Inflammatory macrophage (primary cell): Measurements from ENCODE around the gene ATE1.
"Not testable (repeated sequence)": the region's sequence is repeated elsewhere in the genome, so short reads cannot be mapped to it uniquely, and the experiment has no call there.

Experiments used
- DNase-seq, 2 donors: peaks; one replicate each; pipeline ENCODE4 v3.0.0-alpha.2; 2020 to 2022

Gene ATE1

GRCh38 chr10:121732172-121732571 is 195.7 kb downstream of the ATE1 start:
- DNase-seq, result no peak

DNA sequence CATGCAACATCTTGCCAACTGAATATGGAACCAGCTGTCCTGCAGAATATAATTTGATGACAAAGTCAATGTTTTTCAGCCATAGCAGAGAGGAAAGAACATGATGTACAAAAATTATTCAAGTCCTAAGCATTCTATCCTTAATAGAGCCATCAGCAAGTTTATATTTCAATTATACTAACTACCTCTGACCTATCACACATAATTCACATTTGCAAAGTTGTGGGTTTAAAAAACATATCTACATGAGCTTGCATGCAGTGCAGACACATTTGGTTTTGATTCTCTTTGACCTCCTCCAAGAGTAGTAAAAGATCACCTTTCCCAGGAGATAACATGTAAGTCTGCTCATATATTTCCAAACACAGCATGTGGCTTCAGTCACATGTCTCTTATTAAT is 203.5 kb downstream of the ATE1 start:
- DNase-seq, result no peak

- no peak for DNase-seq
These were observed 205.2 kb downstream of the ATE1 start for GRCh38 chr10:121722665-121723064.

GRCh38 chr10:121721257-121721656 is 206.6 kb downstream of the ATE1 start:
- DNase-seq, result no peak

GRCh38 chr10:121715969-121716368 is 211.9 kb downstream of the ATE1 start:
- DNase-seq, result no peak

- DNase-seq, result no peak
These were observed 212.8 kb downstream of the ATE1 start for GRCh38 chr10:121715076-121715475.

GRCh38 chr10:121713486-121713885 is 214.3 kb downstream of the ATE1 start:
- no peak for DNase-seq

DNA sequence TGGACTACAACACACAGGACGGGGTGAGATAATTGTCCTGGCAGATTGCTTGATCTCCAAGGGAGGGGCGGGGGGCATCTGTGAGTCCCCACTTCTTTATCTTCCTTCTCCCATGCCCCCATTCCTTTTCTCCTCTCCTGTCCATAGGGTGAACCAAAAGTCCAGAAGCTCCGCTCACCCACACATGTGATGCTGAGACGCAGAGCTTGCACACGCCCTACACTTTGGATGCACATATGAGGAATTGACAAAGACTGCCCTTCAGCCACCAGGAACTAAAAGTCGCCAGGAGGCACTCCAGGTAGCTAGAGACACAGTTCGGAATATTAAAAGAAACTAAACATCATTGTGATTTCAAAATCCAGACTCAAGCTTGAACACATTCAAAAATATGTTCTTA is 216.9 kb downstream of the ATE1 start:
- no peak for DNase-seq

DNA sequence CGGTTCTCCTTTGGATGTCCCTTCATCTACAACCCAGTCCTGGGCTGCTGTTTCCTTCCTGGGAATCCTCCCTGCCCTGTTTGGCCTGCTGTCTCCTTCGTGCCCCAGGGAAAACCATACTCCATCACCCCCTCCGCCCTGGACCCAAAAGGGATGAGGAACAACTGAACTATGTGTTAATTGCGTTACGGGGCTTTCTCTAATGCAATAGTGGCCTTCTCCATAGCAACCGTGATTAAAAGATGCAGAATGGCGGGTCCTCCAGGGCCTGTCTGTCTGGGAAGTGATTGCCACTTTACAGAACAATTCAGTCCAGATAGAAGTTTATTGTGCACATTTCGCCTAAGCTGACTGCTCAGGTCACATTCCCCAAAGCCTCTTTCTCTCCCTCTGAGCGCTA is 217.6 kb downstream of the ATE1 start:
- no peak for DNase-seq

- peak; percentile 79 to 82 for DNase-seq
These were observed 218.2 kb downstream of the ATE1 start for GRCh38 chr10:121709675-121710073.

GRCh38 chr10:121708728-121709674 is 218.8 kb downstream of the ATE1 start:
- no peak for DNase-seq

DNA sequence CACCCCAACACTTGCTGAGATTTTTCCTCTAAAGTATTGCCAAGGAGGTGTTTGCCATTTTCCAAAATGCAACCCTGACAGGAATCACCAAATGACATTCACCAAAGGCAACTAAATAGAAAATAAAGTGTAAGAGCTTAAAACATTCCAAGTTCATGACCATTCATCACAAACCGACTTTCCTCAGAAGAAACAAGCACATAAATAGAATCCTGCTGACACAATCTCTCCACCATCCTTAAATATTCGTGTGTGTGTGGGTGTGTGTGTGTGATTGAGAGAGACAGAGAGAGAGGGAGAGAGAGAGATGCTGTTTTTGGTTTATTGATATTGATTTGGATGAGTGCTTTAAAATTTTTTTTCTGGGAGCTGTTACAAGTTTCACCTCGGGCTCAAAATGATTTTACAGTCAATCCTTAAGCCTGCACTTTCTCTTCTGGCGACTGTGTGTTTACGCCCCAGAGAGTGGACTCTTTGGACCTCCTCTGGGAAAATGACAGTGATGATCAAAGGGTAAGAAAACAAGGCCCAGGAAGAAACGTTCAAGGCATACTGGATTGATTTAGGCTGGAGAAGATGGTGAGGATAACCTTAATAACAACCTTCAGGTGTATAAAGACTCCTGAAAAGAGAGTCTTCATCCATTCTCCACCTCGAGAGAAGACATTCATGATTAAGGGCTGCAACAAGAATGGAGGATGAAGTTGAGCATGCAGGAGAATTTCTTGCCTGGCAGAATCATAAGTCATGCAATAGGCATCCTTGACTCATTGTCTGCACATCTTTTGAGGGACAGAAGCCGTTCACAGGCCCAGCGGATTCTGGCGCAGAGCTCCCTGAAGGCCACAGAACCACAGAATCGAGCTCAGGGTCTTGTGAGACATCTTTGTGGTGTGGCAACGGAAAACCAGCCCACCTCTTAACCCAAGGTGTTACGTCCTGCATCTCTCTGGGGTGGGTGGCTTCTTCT is 225.2 kb downstream of the ATE1 start:
- DNase-seq, result no peak

DNA sequence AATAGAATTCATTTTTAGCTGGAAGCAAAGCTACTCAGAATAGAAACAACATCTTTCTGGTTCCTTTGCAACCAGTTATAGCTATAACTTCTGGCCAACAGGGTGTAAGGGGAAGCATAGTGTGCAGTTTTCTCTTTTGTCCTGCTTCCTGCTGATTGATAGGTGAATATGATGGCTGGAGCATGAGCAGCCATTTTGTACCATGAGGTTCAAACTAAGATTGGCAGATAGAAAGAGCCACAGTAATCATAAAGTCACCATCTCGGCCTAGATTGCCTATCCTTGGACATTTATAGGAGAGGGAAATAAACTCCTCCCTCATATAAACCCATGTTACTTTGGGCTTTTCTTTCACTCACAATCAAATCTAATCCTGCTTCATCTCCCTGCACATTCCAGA is 227.4 kb downstream of the ATE1 start:
- DNase-seq, result no peak

DNA sequence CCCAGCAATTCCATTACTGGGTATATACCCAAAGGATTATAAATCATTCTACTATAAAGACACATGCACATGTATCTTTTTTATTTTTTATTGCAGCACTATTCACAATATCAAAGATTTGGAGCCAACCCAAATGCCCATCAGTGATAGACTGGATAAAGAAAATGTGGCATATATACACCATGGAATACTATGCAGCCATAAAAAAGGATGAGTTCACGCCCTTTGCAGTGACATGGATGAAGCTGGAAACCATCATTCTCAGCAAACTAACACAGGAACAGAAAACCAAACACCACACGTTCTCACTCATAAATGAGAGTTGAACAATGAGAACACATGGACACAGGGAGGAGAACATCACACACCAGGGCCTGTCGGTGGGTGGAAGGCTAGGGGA is 228.1 kb downstream of the ATE1 start:
- DNase-seq, result not testable (repeated sequence)

DNA sequence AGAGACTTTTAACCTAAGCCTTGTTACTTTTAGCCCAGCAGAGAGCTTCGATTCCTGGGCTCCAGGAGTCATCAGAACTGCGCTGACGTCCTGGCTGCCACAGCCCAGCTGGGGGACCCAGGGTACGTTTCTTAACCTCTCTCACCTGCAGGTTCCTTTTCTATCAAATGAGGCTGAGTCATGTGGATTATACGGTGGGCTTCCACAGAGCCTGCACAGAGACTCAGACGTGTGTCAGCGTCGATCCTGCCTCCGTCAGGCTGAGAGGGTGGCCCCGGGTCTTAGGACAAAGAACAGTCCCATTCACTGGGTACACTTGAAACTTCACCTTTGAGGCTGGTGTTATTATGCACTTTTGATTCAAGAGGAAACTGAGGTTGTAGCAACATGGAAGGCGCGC is 228.9 kb downstream of the ATE1 start:
- no peak for DNase-seq

DNA sequence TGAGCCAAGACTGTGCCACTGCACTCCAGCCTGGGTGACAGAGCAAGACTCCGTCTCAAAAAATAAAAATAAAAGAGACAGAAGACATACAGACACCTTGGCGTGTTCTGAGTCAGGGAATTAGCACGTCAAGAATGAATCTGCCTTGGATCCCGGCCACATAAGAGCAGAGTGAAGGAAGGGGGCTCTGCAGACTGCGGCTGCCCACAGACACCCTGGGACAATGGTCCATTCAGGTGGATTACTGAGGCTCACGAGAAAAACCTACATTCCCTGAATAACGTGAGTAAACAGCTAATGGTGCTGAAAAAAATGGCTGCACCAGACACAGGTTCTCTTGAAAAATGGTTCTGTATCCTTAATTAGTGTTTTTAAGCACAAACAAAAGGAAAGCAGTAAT is 229.5 kb downstream of the ATE1 start:
- no peak for DNase-seq

DNA sequence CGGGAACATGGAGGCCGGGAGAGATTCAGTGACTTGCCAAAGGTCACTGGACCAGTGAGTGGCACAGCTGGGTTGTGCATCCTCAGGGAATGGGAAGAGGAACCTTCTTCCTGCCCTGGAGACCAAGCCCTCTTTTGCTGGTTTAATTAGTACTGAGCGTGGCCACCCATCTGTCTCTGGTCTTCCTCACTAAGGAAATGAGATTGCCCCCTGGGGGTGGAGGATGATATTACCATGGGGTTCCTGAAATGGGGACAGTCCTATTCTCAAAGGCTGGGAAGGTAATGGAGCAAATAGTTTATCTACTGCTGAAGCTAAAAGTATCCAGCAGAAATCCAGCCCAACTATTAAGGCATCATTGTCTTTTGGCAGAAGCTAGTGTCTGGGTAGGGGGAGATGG is 231.0 kb downstream of the ATE1 start:
- DNase-seq, result peak; percentile 19 to 43

DNA sequence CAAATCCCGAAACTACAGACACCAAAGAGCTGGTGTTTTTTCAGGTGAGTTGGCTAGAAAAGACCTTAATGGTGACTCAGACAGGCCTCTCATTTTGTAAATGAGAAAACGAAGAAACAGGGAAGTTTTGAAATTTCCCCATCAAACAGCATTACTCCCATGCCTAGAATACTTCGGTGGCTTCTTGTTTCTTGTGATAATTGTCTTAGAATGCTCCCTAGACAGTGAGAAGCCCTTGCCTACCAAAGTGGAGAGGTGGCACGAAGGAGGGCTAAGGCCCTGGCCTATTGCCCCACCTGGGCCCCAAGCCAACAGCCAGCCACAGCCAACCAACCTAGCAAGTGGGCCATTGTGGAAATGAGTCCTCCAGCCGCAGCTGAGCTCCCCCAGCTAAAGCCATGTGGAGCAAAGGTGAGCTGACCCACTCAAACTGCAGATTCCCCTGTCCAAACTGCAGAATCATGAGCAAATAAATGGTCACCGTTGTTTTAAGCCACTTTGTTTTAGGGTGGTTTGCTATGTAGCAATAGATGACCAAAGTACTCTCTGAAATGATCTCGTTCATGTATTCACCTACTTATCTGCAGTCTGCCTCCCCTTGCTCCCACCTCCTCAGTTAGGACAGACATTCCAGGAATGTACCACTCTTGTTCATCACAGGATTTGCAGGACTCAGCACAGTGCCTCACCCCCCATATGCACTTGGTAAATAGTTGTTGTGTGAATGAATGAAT is 231.9 kb downstream of the ATE1 start:
- no peak for DNase-seq

- no peak for DNase-seq
These were observed 232.7 kb downstream of the ATE1 start for GRCh38 chr10:121694966-121695643.

GRCh38 chr10:121694327-121694965 is 233.4 kb downstream of the ATE1 start:
- DNase-seq, result no peak

GRCh38 chr10:121692626-121693025 is 235.2 kb downstream of the ATE1 start:
- DNase-seq, result no peak

- DNase-seq, result no peak
These were observed 236.9 kb downstream of the ATE1 start for GRCh38 chr10:121690970-121691369.
